GM13977 (cell line): ENCODE data around the gene PTN.

Source experiments
- DNase-seq: peaks from one replicate; pipeline ENCODE4 v3.0.0; 2012; ENCODE audit warnings: low spot score
- CTCF ChIP-seq: IDR thresholded peaks from 2 replicates; pipeline ENCODE4 v1.5.1; 2012; ENCODE audit warnings: mild to moderate bottlenecking, control low read depth; ENCODE audit not compliant: insufficient read depth; ENCODE audit errors: extremely low read depth, missing control alignments
- in situ Hi-C: fragments of 300-500 bp; cut with MboI; formaldehyde crosslinking; loops from one replicate; pipeline ENCODE4 v1.12.0; 2022; ENCODE audit warnings: low sequenced_read_pairs, low pct_unique_long_range_greater_than_20kb, mixed read lengths, inconsistent platforms; ENCODE audit not compliant: unreplicated experiment

Gene PTN

GRCh38 chr7:137329411-137329810 is 14.1 kb downstream of the PTN start:
- in situ Hi-C loops, result no loop called here
- TF ChIP-seq CTCF, result no peak
- no peak for DNase-seq

GRCh38 chr7:137328373-137329120 is 15.0 kb downstream of the PTN start:
- TF ChIP-seq CTCF, result no peak
- in situ Hi-C loops, result no loop called here
- DNase-seq, result no peak

- in situ Hi-C loops, result no loop called here
- TF ChIP-seq CTCF, result no peak
- no peak for DNase-seq
Measured at GRCh38 chr7:137325927-137326326, 17.6 kb downstream of the PTN start.

- in situ Hi-C loops, result no loop called here
- no peak for DNase-seq
- no peak for TF ChIP-seq CTCF
Measured at GRCh38 chr7:137324796-137325696, 18.5 kb downstream of the PTN start.

- TF ChIP-seq CTCF, result no peak
- in situ Hi-C loops, result no loop called here
- DNase-seq, result no peak
Measured at GRCh38 chr7:137316648-137317353, 26.7 kb downstream of the PTN start.

- in situ Hi-C loops, result no loop called here
- TF ChIP-seq CTCF, result no peak
- DNase-seq, result no peak
Measured at GRCh38 chr7:137313201-137313600, 30.3 kb downstream of the PTN start.
